Measurements from ENCODE around the gene PLA2G4D. TPM values are rescaled to one million over a fixed set of nuclear protein-coding genes. Genes with fewer than 3 reads are reported as not detected.

Gene PLA2G4D
- polyA plus RNA-seq, 2 of the 4 experiments (the other 2 are of a cell fraction): not detected

DNA sequence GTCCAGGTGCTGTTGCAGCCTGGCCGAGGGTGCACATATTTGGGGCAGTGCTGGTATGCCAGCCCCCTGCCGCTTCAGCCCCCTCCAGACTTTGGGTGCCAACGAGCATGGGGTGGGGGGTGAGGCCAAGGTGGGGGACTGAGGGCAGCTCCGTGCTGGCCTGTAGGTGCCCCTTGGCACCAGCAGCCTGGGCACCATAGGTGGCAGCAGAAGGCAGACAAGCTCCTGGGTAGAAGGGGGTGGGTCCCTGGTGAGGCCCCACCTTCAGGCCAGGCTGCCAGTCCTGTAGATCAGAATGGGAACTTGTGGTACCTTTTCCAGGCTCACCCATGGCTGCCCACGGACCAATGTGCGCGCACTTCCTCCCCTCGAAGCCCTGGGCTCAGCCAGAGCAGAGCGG is 57.4 kb downstream of the PLA2G4D start:
- DNase-seq (ENCODE audit: low read depth in 1 of 2, low spot score in 1 of 2) (no peak), ATAC-seq (peak in 1 of 2 experiments; percentile 52; a peak in 1 of 6 replicates), FAIRE-seq (no peak)
- no peaks in the 10 kb centered on the region for H3K9me3 ChIP-seq
- peaks cover 6% of the 10 kb centered on the region; the same call in 1 of the 3 replicates for H3K4me1 ChIP-seq
- ChIA-PET CTCF (interaction anchor here (1.1 to 1.5 kb wide), 2 partner anchors 10 to 47 kb away, joined by 5 read pairs; no protein-coding TSS in a partner anchor), POLR2A (no interaction called here)
- WGBS (ENCODE audit: missing lambda C conversion rate): 90% methylated on average over 2 of the region's 9 CpGs
- no peak overlapping the region for H3K4me3 ChIP-seq
- H3K27ac ChIP-seq: no peak overlapping the region
- TF ChIP-seq, protein P1, sequence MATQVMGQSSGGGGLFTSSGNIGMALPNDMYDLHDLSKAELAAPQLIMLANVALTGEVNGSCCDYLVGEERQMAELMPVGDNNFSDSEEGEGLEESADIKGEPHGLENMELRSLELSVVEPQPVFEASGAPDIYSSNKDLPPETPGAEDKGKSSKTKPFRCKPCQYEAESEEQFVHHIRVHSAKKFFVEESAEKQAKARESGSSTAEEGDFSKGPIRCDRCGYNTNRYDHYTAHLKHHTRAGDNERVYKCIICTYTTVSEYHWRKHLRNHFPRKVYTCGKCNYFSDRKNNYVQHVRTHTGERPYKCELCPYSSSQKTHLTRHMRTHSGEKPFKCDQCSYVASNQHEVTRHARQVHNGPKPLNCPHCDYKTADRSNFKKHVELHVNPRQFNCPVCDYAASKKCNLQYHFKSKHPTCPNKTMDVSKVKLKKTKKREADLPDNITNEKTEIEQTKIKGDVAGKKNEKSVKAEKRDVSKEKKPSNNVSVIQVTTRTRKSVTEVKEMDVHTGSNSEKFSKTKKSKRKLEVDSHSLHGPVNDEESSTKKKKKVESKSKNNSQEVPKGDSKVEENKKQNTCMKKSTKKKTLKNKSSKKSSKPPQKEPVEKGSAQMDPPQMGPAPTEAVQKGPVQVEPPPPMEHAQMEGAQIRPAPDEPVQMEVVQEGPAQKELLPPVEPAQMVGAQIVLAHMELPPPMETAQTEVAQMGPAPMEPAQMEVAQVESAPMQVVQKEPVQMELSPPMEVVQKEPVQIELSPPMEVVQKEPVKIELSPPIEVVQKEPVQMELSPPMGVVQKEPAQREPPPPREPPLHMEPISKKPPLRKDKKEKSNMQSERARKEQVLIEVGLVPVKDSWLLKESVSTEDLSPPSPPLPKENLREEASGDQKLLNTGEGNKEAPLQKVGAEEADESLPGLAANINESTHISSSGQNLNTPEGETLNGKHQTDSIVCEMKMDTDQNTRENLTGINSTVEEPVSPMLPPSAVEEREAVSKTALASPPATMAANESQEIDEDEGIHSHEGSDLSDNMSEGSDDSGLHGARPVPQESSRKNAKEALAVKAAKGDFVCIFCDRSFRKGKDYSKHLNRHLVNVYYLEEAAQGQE (IDR thresholded peaks at IDR 0.05): no peak
- TF ChIP-seq EHMT2 (IDR thresholded peaks at IDR 0.05; ENCODE audit: low read depth) (no peak), ZFP36 (IDR thresholded peaks at IDR 0.05; ENCODE audit: borderline replicate concordance, partially characterized antibody) (no peak), EP300 (IDR thresholded peaks at IDR 0.05) (no peak)
- TF ChIP-seq, protein P2, sequence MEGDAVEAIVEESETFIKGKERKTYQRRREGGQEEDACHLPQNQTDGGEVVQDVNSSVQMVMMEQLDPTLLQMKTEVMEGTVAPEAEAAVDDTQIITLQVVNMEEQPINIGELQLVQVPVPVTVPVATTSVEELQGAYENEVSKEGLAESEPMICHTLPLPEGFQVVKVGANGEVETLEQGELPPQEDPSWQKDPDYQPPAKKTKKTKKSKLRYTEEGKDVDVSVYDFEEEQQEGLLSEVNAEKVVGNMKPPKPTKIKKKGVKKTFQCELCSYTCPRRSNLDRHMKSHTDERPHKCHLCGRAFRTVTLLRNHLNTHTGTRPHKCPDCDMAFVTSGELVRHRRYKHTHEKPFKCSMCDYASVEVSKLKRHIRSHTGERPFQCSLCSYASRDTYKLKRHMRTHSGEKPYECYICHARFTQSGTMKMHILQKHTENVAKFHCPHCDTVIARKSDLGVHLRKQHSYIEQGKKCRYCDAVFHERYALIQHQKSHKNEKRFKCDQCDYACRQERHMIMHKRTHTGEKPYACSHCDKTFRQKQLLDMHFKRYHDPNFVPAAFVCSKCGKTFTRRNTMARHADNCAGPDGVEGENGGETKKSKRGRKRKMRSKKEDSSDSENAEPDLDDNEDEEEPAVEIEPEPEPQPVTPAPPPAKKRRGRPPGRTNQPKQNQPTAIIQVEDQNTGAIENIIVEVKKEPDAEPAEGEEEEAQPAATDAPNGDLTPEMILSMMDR (IDR thresholded peaks at IDR 0.05): no peak
- TF ChIP-seq, protein P3, sequence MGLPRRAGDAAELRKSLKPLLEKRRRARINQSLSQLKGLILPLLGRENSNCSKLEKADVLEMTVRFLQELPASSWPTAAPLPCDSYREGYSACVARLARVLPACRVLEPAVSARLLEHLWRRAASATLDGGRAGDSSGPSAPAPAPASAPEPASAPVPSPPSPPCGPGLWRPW (IDR thresholded peaks at IDR 0.05): no peak
- H3K4me2 ChIP-seq: no peak overlapping the region

DNA sequence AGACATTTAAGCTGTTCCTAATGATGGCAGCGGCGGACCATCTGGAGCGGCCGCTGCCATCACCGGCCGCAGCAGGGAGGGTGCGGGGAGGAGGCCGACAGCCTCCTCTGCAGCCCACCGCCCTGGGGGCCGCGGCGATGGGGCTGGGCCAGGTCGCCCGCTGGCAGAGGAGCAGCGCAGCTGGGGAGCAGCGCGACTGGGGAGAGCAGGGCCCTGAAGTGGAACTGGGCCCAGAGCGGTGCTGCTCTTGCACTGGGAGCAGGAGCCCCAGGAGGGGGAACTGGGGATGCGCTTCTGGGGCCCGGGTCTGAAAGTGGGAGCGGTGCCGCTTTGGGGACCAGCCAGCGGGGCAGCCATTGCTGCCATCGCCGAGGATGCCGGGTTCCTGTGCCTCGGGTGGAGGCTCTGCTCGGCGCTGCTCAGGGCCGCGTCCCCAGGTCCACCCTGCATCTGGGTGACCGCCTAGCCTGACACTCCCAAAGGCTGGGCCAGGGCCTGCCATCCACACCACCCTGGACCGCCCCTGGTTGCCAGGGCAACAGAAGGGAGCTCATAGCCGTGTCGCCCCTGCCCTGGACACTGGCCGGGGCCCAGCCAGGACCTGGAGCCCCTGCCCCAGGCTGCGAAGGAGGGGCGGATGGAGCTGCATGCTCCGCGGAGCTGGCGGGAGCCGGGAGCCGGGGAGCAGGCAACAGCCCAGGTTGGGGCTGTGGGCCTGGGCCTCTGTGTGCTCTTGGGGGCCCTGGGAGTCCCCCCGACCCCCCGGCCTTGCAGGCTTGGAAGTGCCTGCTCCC is 58.1 kb downstream of the PLA2G4D start:
- ATAC-seq (no peak), DNase-seq (ENCODE audit: low read depth in 1 of 2, low spot score in 1 of 2) (no peak), FAIRE-seq (no peak)
- no peaks in the 10 kb centered on the region for H3K9me3 ChIP-seq
- peaks cover 6% of the 10 kb centered on the region; the same call in 1 of the 3 replicates for H3K4me1 ChIP-seq
- CTCF ChIA-PET: interaction anchor here (1.1 to 1.5 kb wide), 2 partner anchors 9 to 47 kb away, joined by 5 read pairs; no protein-coding TSS in a partner anchor
- no peak overlapping the region for H3K27ac ChIP-seq
- POLR2A ChIA-PET: no interaction called here
- TF ChIP-seq KDM5A (IDR thresholded peaks at IDR 0.05) (no peak), POLR2AphosphoS2 (conservative IDR thresholded peaks at IDR 0.05; ENCODE audit: low read length) (no peak), SREBF2 (IDR thresholded peaks at IDR 0.05) (no peak), MAZ (IDR thresholded peaks at IDR 0.05; ENCODE audit: borderline replicate concordance, low read depth, low read length) (no peak), EP300 (IDR thresholded peaks at IDR 0.05) (no peak)
- no peak overlapping the region for H3K4me2 ChIP-seq
- WGBS (ENCODE audit: missing lambda C conversion rate): 94% methylated on average over 23 of the region's 45 CpGs
- H3K4me3 ChIP-seq: no peak overlapping the region

DNA sequence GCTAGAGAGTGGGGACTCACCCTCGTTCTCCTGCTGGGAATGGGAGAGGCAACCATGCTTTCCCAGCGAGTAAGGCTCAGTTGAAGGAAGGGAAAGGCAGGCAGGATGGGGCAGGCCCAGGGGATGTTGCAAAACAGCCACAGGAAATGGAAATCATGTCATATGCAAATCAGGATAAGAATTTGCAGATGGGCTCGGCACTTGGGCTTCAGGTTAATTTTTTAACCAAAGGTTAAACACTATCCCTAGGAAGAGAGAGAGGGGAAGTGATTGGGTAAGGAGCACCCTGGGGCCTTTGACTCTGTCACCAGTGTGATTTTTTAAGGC is 59.0 kb downstream of the PLA2G4D start:
- no peaks in the 10 kb centered on the region for H3K9me3 ChIP-seq
- H3K4me2 ChIP-seq: peak overlapping the region; percentile 17; the same call in 1 of the 3 replicates

More for the DNA sequence above, 59.0 kb downstream of the PLA2G4D start:
- Histone ChIP-seq H3K4me3 (no peak overlapping the region), H3K27ac (peak overlapping the region in 1 of 2 experiments; percentile 26; a peak in 1 of 6 replicates), H3K4me1 (peaks cover 6% of the 10 kb centered on the region; the same call in 1 of the 3 replicates)
- peak in 1 of 2 experiments; percentile 24; a peak in 1 of 6 replicates for ATAC-seq
- WGBS (ENCODE audit: missing lambda C conversion rate): 21% methylated on average over 3 of the region's 3 CpGs
- CTCF ChIA-PET: no interaction called here
- no peak for FAIRE-seq
- TF ChIP-seq HOXB5 (CRISPR knock-in tag; IDR thresholded peaks at IDR 0.05): no peak
- TF ChIP-seq, protein P4, sequence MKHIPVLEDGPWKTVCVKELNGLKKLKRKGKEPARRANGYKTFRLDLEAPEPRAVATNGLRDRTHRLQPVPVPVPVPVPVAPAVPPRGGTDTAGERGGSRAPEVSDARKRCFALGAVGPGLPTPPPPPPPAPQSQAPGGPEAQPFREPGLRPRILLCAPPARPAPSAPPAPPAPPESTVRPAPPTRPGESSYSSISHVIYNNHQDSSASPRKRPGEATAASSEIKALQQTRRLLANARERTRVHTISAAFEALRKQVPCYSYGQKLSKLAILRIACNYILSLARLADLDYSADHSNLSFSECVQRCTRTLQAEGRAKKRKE (CRISPR knock-in tag; IDR thresholded peaks at IDR 0.05; ENCODE audit: low read depth): no peak
- TF ChIP-seq POLR2AphosphoS2 (conservative IDR thresholded peaks at IDR 0.05; ENCODE audit: low read length): no peak
- no peak for TF ChIP-seq RCOR1 (IDR thresholded peaks at IDR 0.05; ENCODE audit: low read depth, low read length)
- no peak for TF ChIP-seq ZNF302 (CRISPR knock-in tag; IDR thresholded peaks at IDR 0.05)
- TF ChIP-seq MAFK (IDR thresholded peaks at IDR 0.05; ENCODE audit: partially characterized antibody): no peak
- no peak for TF ChIP-seq TFCP2L1 (CRISPR knock-in tag; IDR thresholded peaks at IDR 0.05)
- TF ChIP-seq EHMT2 (IDR thresholded peaks at IDR 0.05; ENCODE audit: low read depth): no peak
- TF ChIP-seq, protein P5, sequence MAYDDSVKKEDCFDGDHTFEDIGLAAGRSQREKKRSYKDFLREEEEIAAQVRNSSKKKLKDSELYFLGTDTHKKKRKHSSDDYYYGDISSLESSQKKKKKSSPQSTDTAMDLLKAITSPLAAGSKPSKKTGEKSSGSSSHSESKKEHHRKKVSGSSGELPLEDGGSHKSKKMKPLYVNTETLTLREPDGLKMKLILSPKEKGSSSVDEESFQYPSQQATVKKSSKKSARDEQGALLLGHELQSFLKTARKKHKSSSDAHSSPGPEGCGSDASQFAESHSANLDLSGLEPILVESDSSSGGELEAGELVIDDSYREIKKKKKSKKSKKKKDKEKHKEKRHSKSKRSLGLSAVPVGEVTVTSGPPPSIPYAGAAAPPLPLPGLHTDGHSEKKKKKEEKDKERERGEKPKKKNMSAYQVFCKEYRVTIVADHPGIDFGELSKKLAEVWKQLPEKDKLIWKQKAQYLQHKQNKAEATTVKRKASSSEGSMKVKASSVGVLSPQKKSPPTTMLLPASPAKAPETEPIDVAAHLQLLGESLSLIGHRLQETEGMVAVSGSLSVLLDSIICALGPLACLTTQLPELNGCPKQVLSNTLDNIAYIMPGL (CRISPR knock-in tag; IDR thresholded peaks at IDR 0.05; ENCODE audit: borderline replicate concordance): no peak
- TF ChIP-seq FOXS1 (CRISPR knock-in tag; IDR thresholded peaks at IDR 0.05): no peak
- POLR2A ChIA-PET: no interaction called here
- DNase-seq (ENCODE audit: low read depth in 1 of 2, low spot score in 1 of 2): no peak

Data from A549 (cell line).